Measurements from ENCODE around the gene LGALS3BP. TPM values are rescaled to one million over a fixed set of nuclear protein-coding genes. Genes with fewer than 3 reads are reported as not detected.
A peak's percentile ranks its signal among the peaks of the same experiment; 100 is the strongest.

Gene LGALS3BP
- total RNA-seq, 4 donors from 2014 or later: 172 to 414 (median 262) TPM

GRCh38 chr17:78991017-78991738 lies 11.5 kb upstream of the LGALS3BP start:
- 93 to 96% methylated on average over 14 to 16 of the region's 33 CpGs for WGBS, 2 donors
- no peaks in the 10 kb centered on the region for H3K9me3 ChIP-seq
- H3K36me3 ChIP-seq: peaks cover 26 to 72% (median 28%) of the 10 kb centered on the region in 3 donors
- H3K4me3 ChIP-seq: no peak overlapping the region
- peaks cover 11 to 44% (median 22%) of the 10 kb centered on the region in 3 donors for H3K4me1 ChIP-seq
- no peak for TF ChIP-seq POLR2A (IDR thresholded peaks at IDR 0.05)
- H3K27ac ChIP-seq: no peak overlapping the region
- no peaks in the 10 kb centered on the region for H3K27me3 ChIP-seq
- intact Hi-C loops (cut with DNase I): no loop called here
- DNase-seq: no peak

GRCh38 chr17:78990349-78991016 lies 10.8 kb upstream of the LGALS3BP start:
- Histone ChIP-seq H3K4me1 (peaks cover 8 to 44% (median 28%) of the 10 kb centered on the region in 3 donors), H3K9me3 (no peaks in the 10 kb centered on the region), H3K27ac (no peak overlapping the region), H3K4me3 (no peak overlapping the region), H3K27me3 (no peaks in the 10 kb centered on the region), H3K36me3 (peaks cover 21 to 65% (median 26%) of the 10 kb centered on the region in 3 donors)
- no peak for DNase-seq
- WGBS, 2 donors: 92 to 98% methylated on average over 10 to 16 of the region's 29 CpGs
- TF ChIP-seq CTCF (IDR thresholded peaks at IDR 0.05) (no peak), POLR2A (IDR thresholded peaks at IDR 0.05) (no peak)
- intact Hi-C loops (cut with DNase I): no loop called here

GRCh38 chr17:78988152-78988551 lies 8.4 kb upstream of the LGALS3BP start:
- TF ChIP-seq POLR2A (IDR thresholded peaks at IDR 0.05) (no peak), CTCF (IDR thresholded peaks at IDR 0.05) (no peak)
- peaks cover 17 to 41% (median 18%) of the 10 kb centered on the region in 3 donors for H3K36me3 ChIP-seq
- H3K4me1 ChIP-seq: peaks cover 8 to 57% (median 29%) of the 10 kb centered on the region in 3 donors
- H3K27me3 ChIP-seq: no peaks in the 10 kb centered on the region
- H3K4me3 ChIP-seq: no peak overlapping the region
- peak overlapping the region in 2 of 4 donors; percentile 46 to 81 for H3K27ac ChIP-seq
- H3K9me3 ChIP-seq: no peaks in the 10 kb centered on the region
- intact Hi-C loops (cut with DNase I): no loop called here
- WGBS, 2 donors: 65 to 82% methylated on average over 5 to 6 of the region's 6 CpGs
- DNase-seq: no peak

GRCh38 chr17:78986649-78987328 lies 7.1 kb upstream of the LGALS3BP start:
- no peak for TF ChIP-seq POLR2A (IDR thresholded peaks at IDR 0.05)
- no peak for TF ChIP-seq CTCF (IDR thresholded peaks at IDR 0.05)
- Histone ChIP-seq H3K4me3 (peak overlapping the region; percentile 5 to 50 (median 34)), H3K27me3 (no peaks in the 10 kb centered on the region), H3K27ac (peak overlapping the region; percentile 66 to 86 (median 80)), H3K36me3 (peaks cover 11 to 28% (median 13%) of the 10 kb centered on the region in 3 donors), H3K4me1 (peaks cover 8 to 50% (median 29%) of the 10 kb centered on the region in 3 donors), H3K9me3 (no peaks in the 10 kb centered on the region)
- intact Hi-C loops (cut with DNase I): no loop called here
- DNase-seq: no peak
- WGBS, 2 donors: 3 to 5% methylated on average over 13 to 15 of the region's 15 CpGs

- H3K27ac ChIP-seq: peak overlapping the region; percentile 66 to 86 (median 80)
- no peaks in the 10 kb centered on the region for H3K9me3 ChIP-seq
- H3K4me3 ChIP-seq: peak overlapping the region in 3 of 4 donors; percentile 27 to 50 (median 40)
- H3K4me1 ChIP-seq: peaks cover 8 to 50% (median 29%) of the 10 kb centered on the region in 3 donors
- DNase-seq: no peak
- intact Hi-C loops (cut with DNase I): no loop called here
- peaks cover 5 to 21% (median 8%) of the 10 kb centered on the region in 3 donors for H3K36me3 ChIP-seq
- H3K27me3 ChIP-seq: no peaks in the 10 kb centered on the region
- TF ChIP-seq CTCF (IDR thresholded peaks at IDR 0.05): peak; percentile 13 to 39 (median 22)
- no peak for TF ChIP-seq POLR2A (IDR thresholded peaks at IDR 0.05)
- WGBS, 2 donors: 17 to 22% methylated on average over 6 of the region's 6 CpGs
These were observed 6.4 kb upstream of the LGALS3BP start for GRCh38 chr17:78986048-78986648.

Measured in esophagus squamous epithelium (tissue), 5 donors.